ENCODE data around the gene SLC27A4. TPM values are rescaled to one million over a fixed set of nuclear protein-coding genes. Genes with fewer than 3 reads are reported as not detected.

Gene SLC27A4
- total RNA-seq: 30.3 TPM

GRCh38 chr9:128339761-128340690 is at the start of gene SLC27A4:
Gene SLC27A4, plus strand, starts transcription at chr9:128340527. Its CDS starts 2,606 bp downstream, at chr9:128343133.
- ATAC-seq (peak; percentile 90), DNase-seq (ENCODE audit: low spot score) (peak; percentile 88)

GRCh38 chr9:128292009-128292408 is 48.3 kb upstream of the SLC27A4 start:
- DNase-seq (ENCODE audit: low spot score) (no peak), ATAC-seq (no peak)

- DNase-seq (ENCODE audit: low spot score): no peak
- ATAC-seq: no peak
Observed at GRCh38 chr9:128293091-128293490, 47.2 kb upstream of the SLC27A4 start.

- no peak for ATAC-seq
- DNase-seq (ENCODE audit: low spot score): no peak
Observed at GRCh38 chr9:128294142-128294541, 46.2 kb upstream of the SLC27A4 start.

- no peak for DNase-seq (ENCODE audit: low spot score)
- ATAC-seq: peak; percentile 42
Observed at GRCh38 chr9:128296340-128297220, 43.7 kb upstream of the SLC27A4 start.

- peak; percentile 75 for ATAC-seq
- DNase-seq (ENCODE audit: low spot score): peak; percentile 77
Observed at GRCh38 chr9:128297221-128297773, 43.0 kb upstream of the SLC27A4 start.

- DNase-seq (ENCODE audit: low spot score): no peak
- ATAC-seq: no peak
Observed at GRCh38 chr9:128298535-128299482, 41.5 kb upstream of the SLC27A4 start.

GRCh38 chr9:128304136-128304970 is 36.0 kb upstream of the SLC27A4 start:
- no peak for ATAC-seq
- no peak for DNase-seq (ENCODE audit: low spot score)

- ATAC-seq (no peak), DNase-seq (ENCODE audit: low spot score) (no peak)
Observed at GRCh38 chr9:128304971-128305288, 35.4 kb upstream of the SLC27A4 start.

- DNase-seq (ENCODE audit: low spot score) (no peak), ATAC-seq (no peak)
Observed at GRCh38 chr9:128309551-128309950, 30.8 kb upstream of the SLC27A4 start.

- ATAC-seq (peak; percentile 94), DNase-seq (ENCODE audit: low spot score) (peak; percentile 79)
Observed at GRCh38 chr9:128310461-128310860, 29.9 kb upstream of the SLC27A4 start.

- DNase-seq (ENCODE audit: low spot score): no peak
- no peak for ATAC-seq
Observed at GRCh38 chr9:128314697-128315096, 25.6 kb upstream of the SLC27A4 start.

GRCh38 chr9:128316421-128316820 is 23.9 kb upstream of the SLC27A4 start:
- ATAC-seq: no peak
- no peak for DNase-seq (ENCODE audit: low spot score)

- ATAC-seq (no peak), DNase-seq (ENCODE audit: low spot score) (no peak)
Observed at GRCh38 chr9:128317629-128318028, 22.7 kb upstream of the SLC27A4 start.

- ATAC-seq (no peak), DNase-seq (ENCODE audit: low spot score) (no peak)
Observed at GRCh38 chr9:128321343-128321742, 19.0 kb upstream of the SLC27A4 start.

GRCh38 chr9:128321879-128322403 is 18.4 kb upstream of the SLC27A4 start:
- ATAC-seq: peak; percentile 21
- DNase-seq (ENCODE audit: low spot score): no peak

- DNase-seq (ENCODE audit: low spot score) (peak; percentile 93), ATAC-seq (peak; percentile 95)
Observed at GRCh38 chr9:128322404-128323211, 17.7 kb upstream of the SLC27A4 start, which contains the start of the genes COQ4 and TRUB2. Gene COQ4, plus strand, starts transcription at chr9:128322839. Its CDS starts 20 bp downstream, at chr9:128322859. Gene TRUB2, minus strand, starts transcription at chr9:128322447. Its CDS starts 39 bp downstream, at chr9:128322408.

GRCh38 chr9:128323212-128323730 is 17.1 kb upstream of the SLC27A4 start:
- ATAC-seq (no peak), DNase-seq (ENCODE audit: low spot score) (no peak)
